Measurements from ENCODE around the gene FECH.

Gene FECH

GRCh38 chr18:57570162-57570561 lies 16.3 kb downstream of the FECH start:
- no peaks in the 10 kb centered on the region for H3K36me3 ChIP-seq (ENCODE audit: low read length)

GRCh38 chr18:57569133-57569532 lies 17.4 kb downstream of the FECH start:
- Histone ChIP-seq H2AFZ (ENCODE audit: low read depth, low read length, severe bottlenecking) (no peak overlapping the region), H3K4me2 (ENCODE audit: low read depth, low read length, poor library complexity, severe bottlenecking) (no peak overlapping the region), H3F3A (ENCODE audit: insufficient read depth) (no peaks in the 10 kb centered on the region), H3K27ac (ENCODE audit: low read depth, low read length) (no peak overlapping the region), H3K27me3 (ENCODE audit: low read length) (no peaks in the 10 kb centered on the region), H4K20me1 (ENCODE audit: low read depth, low read length) (no peaks in the 10 kb centered on the region), H3K9me2 (replicated peaks; ENCODE audit: insufficient read depth, low read length) (no peaks in the 10 kb centered on the region), H3K79me2 (ENCODE audit: insufficient read depth, low read length) (no peaks in the 10 kb centered on the region), H3K9ac (ENCODE audit: low read length) (no peak overlapping the region), H3K4me3 (ENCODE audit: insufficient read depth, low read length, poor library complexity, severe bottlenecking) (no peak overlapping the region), H3K36me3 (ENCODE audit: low read length) (no peaks in the 10 kb centered on the region), H3K9me3 (ENCODE audit: insufficient read depth, low read length) (no peaks in the 10 kb centered on the region)
- TF ChIP-seq CTCF (IDR thresholded peaks at IDR 0.05; ENCODE audit: insufficient read depth, low read length, poor library complexity, severe bottlenecking), result no peak
- no peak for TF ChIP-seq EZH2phosphoT487 (conservative IDR thresholded peaks at IDR 0.05; ENCODE audit: low read length)

More at GRCh38 chr18:57570162-57570561, 16.3 kb downstream of the FECH start:
- Histone ChIP-seq H2AFZ (ENCODE audit: low read depth, low read length, severe bottlenecking) (no peak overlapping the region), H3K9ac (ENCODE audit: low read length) (no peak overlapping the region), H3K27me3 (ENCODE audit: low read length) (no peaks in the 10 kb centered on the region), H3K9me2 (replicated peaks; ENCODE audit: insufficient read depth, low read length) (no peaks in the 10 kb centered on the region), H3K79me2 (ENCODE audit: insufficient read depth, low read length) (no peaks in the 10 kb centered on the region), H3K4me2 (ENCODE audit: low read depth, low read length, poor library complexity, severe bottlenecking) (no peak overlapping the region), H3K4me3 (ENCODE audit: insufficient read depth, low read length, poor library complexity, severe bottlenecking) (no peak overlapping the region), H3K9me3 (ENCODE audit: insufficient read depth, low read length) (no peaks in the 10 kb centered on the region), H3F3A (ENCODE audit: insufficient read depth) (no peaks in the 10 kb centered on the region), H3K27ac (ENCODE audit: low read depth, low read length) (no peak overlapping the region), H4K20me1 (ENCODE audit: low read depth, low read length) (no peaks in the 10 kb centered on the region)
- TF ChIP-seq EZH2phosphoT487 (conservative IDR thresholded peaks at IDR 0.05; ENCODE audit: low read length), result no peak
- no peak for TF ChIP-seq CTCF (IDR thresholded peaks at IDR 0.05; ENCODE audit: insufficient read depth, low read length, poor library complexity, severe bottlenecking)

- H3K27ac ChIP-seq (ENCODE audit: low read depth, low read length), result no peak overlapping the region
- no peak overlapping the region for H3K4me2 ChIP-seq (ENCODE audit: low read depth, low read length, poor library complexity, severe bottlenecking)
- H3K9ac ChIP-seq (ENCODE audit: low read length), result no peak overlapping the region
Observed at GRCh38 chr18:57561728-57562423, 24.6 kb downstream of the FECH start.

More at GRCh38 chr18:57561728-57562423, 24.6 kb downstream of the FECH start:
- no peak overlapping the region for H2AFZ ChIP-seq (ENCODE audit: low read depth, low read length, severe bottlenecking)
- no peaks in the 10 kb centered on the region for H3K27me3 ChIP-seq (ENCODE audit: low read length)
- H4K20me1 ChIP-seq (ENCODE audit: low read depth, low read length), result no peaks in the 10 kb centered on the region
- no peaks in the 10 kb centered on the region for H3K36me3 ChIP-seq (ENCODE audit: low read length)
- H3K4me3 ChIP-seq (ENCODE audit: insufficient read depth, low read length, poor library complexity, severe bottlenecking), result no peak overlapping the region
- H3K79me2 ChIP-seq (ENCODE audit: insufficient read depth, low read length), result no peaks in the 10 kb centered on the region
- peak; percentile 99 for TF ChIP-seq CTCF (IDR thresholded peaks at IDR 0.05; ENCODE audit: insufficient read depth, low read length, poor library complexity, severe bottlenecking)
- no peak for TF ChIP-seq EZH2phosphoT487 (conservative IDR thresholded peaks at IDR 0.05; ENCODE audit: low read length)
- no peaks in the 10 kb centered on the region for H3K9me3 ChIP-seq (ENCODE audit: insufficient read depth, low read length)
- no peaks in the 10 kb centered on the region for H3F3A ChIP-seq (ENCODE audit: insufficient read depth)
- no peaks in the 10 kb centered on the region for H3K9me2 ChIP-seq (replicated peaks; ENCODE audit: insufficient read depth, low read length)
